Fibroblast of skin of left biceps (primary cell): Measurements from ENCODE around the gene SENP1.

Experiments used
- DNase-seq, 2 experiments: peaks; one replicate each; pipeline ENCODE4 v3.0.0-alpha.2; 2013; ENCODE audit warnings: low read depth in 2 of 2

SENP1 gene

GRCh38 chr12:48017921-48018617 is 87.8 kb downstream of the SENP1 start:
- no peak for DNase-seq

- no peak for DNase-seq
These were observed 88.4 kb downstream of the SENP1 start for GRCh38 chr12:48017496-48017895.

GRCh38 chr12:48016373-48017020 is 89.4 kb downstream of the SENP1 start:
- no peak for DNase-seq

GRCh38 chr12:48015954-48016353 is 89.9 kb downstream of the SENP1 start:
- no peak for DNase-seq

GRCh38 chr12:48015129-48015528 is 90.8 kb downstream of the SENP1 start:
- DNase-seq = no peak

- no peak for DNase-seq
These were observed 92.6 kb downstream of the SENP1 start for GRCh38 chr12:48013287-48013686.

GRCh38 chr12:48012070-48012469 is 93.8 kb downstream of the SENP1 start:
- no peak for DNase-seq

- no peak for DNase-seq
These were observed 95.4 kb downstream of the SENP1 start for GRCh38 chr12:48010366-48010970.

GRCh38 chr12:48009471-48009870 is 96.4 kb downstream of the SENP1 start:
- DNase-seq = no peak

GRCh38 chr12:48008950-48009349 is 96.9 kb downstream of the SENP1 start:
- no peak for DNase-seq

- no peak for DNase-seq
These were observed 97.5 kb downstream of the SENP1 start for GRCh38 chr12:48008349-48008748.

GRCh38 chr12:48007206-48007605 is 98.7 kb downstream of the SENP1 start:
- DNase-seq = no peak

GRCh38 chr12:48005750-48006021 is 100.2 kb downstream of the SENP1 start:
- no peak for DNase-seq

GRCh38 chr12:48005001-48005749 is 100.7 kb downstream of the SENP1 start:
- DNase-seq = no peak

- no peak for DNase-seq
These were observed 101.6 kb downstream of the SENP1 start, which contains the start of gene COL2A1 for GRCh38 chr12:48004053-48004941. Gene COL2A1 (minus strand): TSS chr12:48004476. CDS start chr12:48004321, 155 bp downstream.

GRCh38 chr12:48003226-48004052 is 102.4 kb downstream of the SENP1 start:
- no peak for DNase-seq

- DNase-seq = no peak
These were observed 103.1 kb downstream of the SENP1 start for GRCh38 chr12:48002773-48003218.

GRCh38 chr12:48002414-48002730 is 103.5 kb downstream of the SENP1 start:
- DNase-seq = no peak

GRCh38 chr12:48001505-48002413 is 104.1 kb downstream of the SENP1 start:
- DNase-seq = no peak
